ENCODE measurements around the gene FAM209A.
"Not testable (repeated sequence)": the region's sequence is repeated elsewhere in the genome, so short reads cannot be mapped to it uniquely, and the experiment has no call there.

FAM209A gene

DNA sequence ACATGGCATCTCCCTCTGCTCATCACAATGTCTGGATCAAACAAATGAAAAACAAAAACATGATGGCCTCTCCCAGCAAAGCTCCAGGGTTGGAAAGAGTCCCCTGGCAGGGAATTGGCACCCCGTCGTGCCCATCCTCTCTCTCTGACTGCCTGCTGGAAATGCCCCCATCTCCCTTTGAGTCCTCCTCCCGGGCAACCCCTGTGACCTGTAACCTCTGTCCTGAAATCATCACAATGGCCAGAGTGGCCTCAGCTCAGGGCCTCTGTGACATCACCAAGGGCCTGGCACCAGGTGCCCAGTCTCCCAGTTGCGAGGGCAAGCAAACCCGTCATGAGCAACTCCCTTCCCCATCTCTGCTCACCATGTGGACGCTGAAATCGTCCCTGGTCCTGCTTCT lies at the start of gene FAM209A:
Gene FAM209A (plus strand): TSS at position 301 of the 400 bp plus-strand sequence. CDS start 65 bp downstream, at position 366.
- H3K4me1 ChIP-seq (ENCODE audit: control insufficient read depth, insufficient read depth, low read length); H3K36me3 ChIP-seq (ENCODE audit: control insufficient read depth, insufficient read depth, low read length); H3K9ac ChIP-seq (ENCODE audit: low read depth, low read length); H3K4me3 ChIP-seq (ENCODE audit: low read depth, low read length); H3K27me3 ChIP-seq (ENCODE audit: control insufficient read depth, insufficient read depth, low read length); H3K9me3 ChIP-seq (ENCODE audit: control insufficient read depth, insufficient read depth, low read length): not testable (repeated sequence)

DNA sequence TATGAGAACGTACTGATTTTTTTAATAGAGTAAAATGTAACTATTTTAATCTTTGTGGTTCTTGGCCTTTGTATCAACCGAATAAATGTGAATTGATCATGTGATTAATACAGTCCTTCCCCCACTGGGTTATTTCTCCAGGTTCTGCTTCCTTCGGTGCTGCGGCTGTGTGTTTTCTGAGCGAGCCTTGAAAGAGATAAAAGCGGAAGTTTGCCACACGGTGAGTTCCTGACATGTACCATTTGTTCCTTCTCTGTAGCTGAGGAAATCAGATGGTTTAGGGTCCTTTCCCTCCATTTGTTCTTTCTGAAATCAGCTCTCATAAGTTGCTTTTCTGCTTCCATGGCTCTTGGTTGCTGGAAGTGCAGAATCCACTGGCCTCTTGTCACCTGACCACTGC lies 40.6 kb upstream of the FAM209A start:
- H3K36me3 ChIP-seq (ENCODE audit: control insufficient read depth, insufficient read depth, low read length), result peaks cover 10% of the 10 kb centered on the region
- no peaks in the 10 kb centered on the region for H3K4me1 ChIP-seq (ENCODE audit: control insufficient read depth, insufficient read depth, low read length)
- no peaks in the 10 kb centered on the region for H3K27me3 ChIP-seq (ENCODE audit: control insufficient read depth, insufficient read depth, low read length)
- no peak overlapping the region for H3K4me3 ChIP-seq (ENCODE audit: low read depth, low read length)
- no peak overlapping the region for H3K9ac ChIP-seq (ENCODE audit: low read depth, low read length)
- no peaks in the 10 kb centered on the region for H3K9me3 ChIP-seq (ENCODE audit: control insufficient read depth, insufficient read depth, low read length)

DNA sequence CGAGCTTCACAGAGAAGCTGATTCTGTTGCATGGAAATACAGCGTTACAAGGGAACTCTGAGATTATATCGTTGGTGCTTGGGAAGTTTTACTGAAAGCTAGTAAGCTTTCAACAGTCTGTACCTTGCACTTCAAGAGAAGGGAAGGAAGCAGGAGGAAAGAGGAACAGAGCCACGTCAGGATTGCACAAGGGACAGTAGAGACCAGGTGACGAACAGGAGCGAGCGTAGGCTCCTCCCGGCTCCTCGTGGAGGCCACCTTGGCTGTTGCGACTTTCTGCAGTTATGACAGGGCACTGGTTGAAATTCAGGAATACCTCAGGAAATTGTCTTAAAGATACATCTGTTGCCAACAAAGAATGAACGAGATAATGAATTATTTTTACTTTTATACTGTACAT lies 37.3 kb upstream of the FAM209A start:
- H3K4me1 ChIP-seq (ENCODE audit: control insufficient read depth, insufficient read depth, low read length), result no peaks in the 10 kb centered on the region
- H3K9ac ChIP-seq (ENCODE audit: low read depth, low read length), result no peak overlapping the region
- no peaks in the 10 kb centered on the region for H3K27me3 ChIP-seq (ENCODE audit: control insufficient read depth, insufficient read depth, low read length)
- no peaks in the 10 kb centered on the region for H3K9me3 ChIP-seq (ENCODE audit: control insufficient read depth, insufficient read depth, low read length)
- no peak overlapping the region for H3K4me3 ChIP-seq (ENCODE audit: low read depth, low read length)
- peaks cover 9% of the 10 kb centered on the region for H3K36me3 ChIP-seq (ENCODE audit: control insufficient read depth, insufficient read depth, low read length)

DNA sequence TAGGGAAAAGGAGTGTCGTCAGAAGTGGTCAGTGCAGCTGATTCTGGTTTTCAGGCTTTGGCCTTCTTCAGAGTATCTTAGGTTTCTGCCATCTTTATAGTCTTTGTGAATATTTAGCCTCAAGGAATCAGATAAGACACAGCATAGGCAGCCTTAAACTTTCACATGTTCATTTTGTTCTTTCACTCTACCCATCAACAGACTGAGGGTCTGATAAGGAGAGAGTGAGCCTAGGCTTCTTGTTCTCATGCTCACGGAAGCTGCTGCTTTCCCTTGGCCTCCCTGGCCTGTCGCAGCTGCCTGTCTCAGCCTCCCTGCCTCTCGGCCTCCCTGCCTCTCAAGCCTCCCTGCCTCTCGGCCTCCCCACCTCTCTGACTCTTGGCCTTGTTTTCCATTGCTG lies 36.0 kb upstream of the FAM209A start:
- no peak overlapping the region for H3K4me3 ChIP-seq (ENCODE audit: low read depth, low read length)
- H3K4me1 ChIP-seq (ENCODE audit: control insufficient read depth, insufficient read depth, low read length), result no peaks in the 10 kb centered on the region
- no peaks in the 10 kb centered on the region for H3K27me3 ChIP-seq (ENCODE audit: control insufficient read depth, insufficient read depth, low read length)
- H3K9ac ChIP-seq (ENCODE audit: low read depth, low read length), result no peak overlapping the region
- H3K36me3 ChIP-seq (ENCODE audit: control insufficient read depth, insufficient read depth, low read length), result peaks cover 9% of the 10 kb centered on the region
- H3K9me3 ChIP-seq (ENCODE audit: control insufficient read depth, insufficient read depth, low read length), result no peaks in the 10 kb centered on the region

DNA sequence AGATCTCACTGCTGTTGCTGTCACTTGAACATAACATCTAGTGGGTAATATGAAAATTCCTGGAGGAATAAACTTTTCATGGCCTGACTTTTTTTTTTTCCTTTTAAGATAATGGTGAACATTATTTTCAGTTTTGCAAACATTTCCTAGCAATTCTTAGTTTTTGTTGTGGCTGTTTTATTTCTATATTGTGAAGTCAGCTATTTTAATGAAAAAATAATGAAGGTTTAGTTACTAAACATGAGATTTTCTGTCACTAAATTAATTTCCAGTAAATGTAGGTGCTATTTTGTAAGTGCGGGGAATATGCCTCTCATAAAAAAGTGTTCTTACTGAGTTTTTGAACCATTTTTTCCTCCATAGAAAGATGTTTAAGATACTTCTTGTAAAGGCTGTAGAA lies 23.4 kb upstream of the FAM209A start:
- no peak overlapping the region for H3K4me3 ChIP-seq (ENCODE audit: low read depth, low read length)
- H3K4me1 ChIP-seq (ENCODE audit: control insufficient read depth, insufficient read depth, low read length), result no peaks in the 10 kb centered on the region
- no peaks in the 10 kb centered on the region for H3K27me3 ChIP-seq (ENCODE audit: control insufficient read depth, insufficient read depth, low read length)
- H3K36me3 ChIP-seq (ENCODE audit: control insufficient read depth, insufficient read depth, low read length), result no peaks in the 10 kb centered on the region
- H3K9ac ChIP-seq (ENCODE audit: low read depth, low read length), result no peak overlapping the region
- H3K9me3 ChIP-seq (ENCODE audit: control insufficient read depth, insufficient read depth, low read length), result no peaks in the 10 kb centered on the region

GRCh38 chr20:56503916-56504315 lies 20.6 kb upstream of the FAM209A start:
- no peaks in the 10 kb centered on the region for H3K9me3 ChIP-seq (ENCODE audit: control insufficient read depth, insufficient read depth, low read length)
- H3K9ac ChIP-seq (ENCODE audit: low read depth, low read length), result no peak overlapping the region
- H3K4me3 ChIP-seq (ENCODE audit: low read depth, low read length), result no peak overlapping the region
- no peaks in the 10 kb centered on the region for H3K36me3 ChIP-seq (ENCODE audit: control insufficient read depth, insufficient read depth, low read length)
- H3K4me1 ChIP-seq (ENCODE audit: control insufficient read depth, insufficient read depth, low read length), result no peaks in the 10 kb centered on the region
- no peaks in the 10 kb centered on the region for H3K27me3 ChIP-seq (ENCODE audit: control insufficient read depth, insufficient read depth, low read length)

DNA sequence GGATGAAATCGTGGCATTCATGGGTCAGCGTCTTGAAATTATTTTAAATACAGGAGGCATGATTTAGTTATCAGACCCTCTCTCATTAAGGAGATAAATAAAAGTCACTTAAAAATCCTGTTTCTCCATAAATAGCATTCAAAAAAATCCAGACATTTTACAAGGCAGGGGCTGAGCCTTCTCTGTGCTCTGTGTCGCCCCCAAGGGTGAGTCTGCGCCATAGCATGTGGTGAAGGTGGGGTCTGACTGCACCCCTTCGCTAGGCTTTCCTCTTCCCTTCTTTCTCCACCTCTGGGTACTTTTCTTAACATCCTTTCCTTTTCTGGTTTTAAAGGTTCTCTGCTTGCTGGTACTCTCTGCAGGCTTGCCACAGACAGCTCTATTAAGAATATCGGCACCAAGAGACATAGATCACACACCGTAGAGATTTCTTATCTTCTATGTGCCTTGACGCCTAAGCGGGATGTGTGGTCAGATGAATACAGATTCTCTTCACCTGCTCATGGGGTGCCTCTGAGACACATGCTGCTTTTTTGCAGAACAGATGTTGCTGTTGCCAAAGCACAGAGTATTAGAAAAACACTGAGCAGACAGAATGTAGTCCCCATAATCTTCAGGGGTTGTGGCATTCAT lies 20.1 kb upstream of the FAM209A start:
- H3K36me3 ChIP-seq (ENCODE audit: control insufficient read depth, insufficient read depth, low read length), result no peaks in the 10 kb centered on the region
- H3K4me1 ChIP-seq (ENCODE audit: control insufficient read depth, insufficient read depth, low read length), result no peaks in the 10 kb centered on the region
- H3K9ac ChIP-seq (ENCODE audit: low read depth, low read length), result no peak overlapping the region
- no peak overlapping the region for H3K4me3 ChIP-seq (ENCODE audit: low read depth, low read length)
- no peaks in the 10 kb centered on the region for H3K27me3 ChIP-seq (ENCODE audit: control insufficient read depth, insufficient read depth, low read length)
- H3K9me3 ChIP-seq (ENCODE audit: control insufficient read depth, insufficient read depth, low read length), result no peaks in the 10 kb centered on the region

DNA sequence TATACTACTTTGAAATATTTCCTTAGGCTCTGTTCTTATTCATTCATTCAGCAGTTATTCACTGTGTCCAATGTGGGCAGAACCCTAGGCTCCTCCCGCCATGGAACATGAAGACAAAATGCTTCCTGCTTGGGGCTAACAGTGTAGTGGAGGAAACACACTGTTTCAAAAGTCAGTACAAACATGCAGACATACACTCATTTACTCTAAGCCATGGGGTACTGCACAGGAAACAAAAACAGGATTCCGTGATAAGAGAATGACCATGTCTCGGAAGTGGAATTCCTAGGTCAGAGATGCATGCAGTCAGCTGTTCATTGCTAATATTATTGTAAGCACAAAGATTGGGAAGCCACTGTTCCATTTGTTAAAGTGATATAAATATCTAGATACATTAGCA lies 18.4 kb upstream of the FAM209A start:
- no peak overlapping the region for H3K4me3 ChIP-seq (ENCODE audit: low read depth, low read length)
- H3K9me3 ChIP-seq (ENCODE audit: control insufficient read depth, insufficient read depth, low read length), result no peaks in the 10 kb centered on the region
- no peaks in the 10 kb centered on the region for H3K36me3 ChIP-seq (ENCODE audit: control insufficient read depth, insufficient read depth, low read length)
- H3K4me1 ChIP-seq (ENCODE audit: control insufficient read depth, insufficient read depth, low read length), result no peaks in the 10 kb centered on the region
- H3K27me3 ChIP-seq (ENCODE audit: control insufficient read depth, insufficient read depth, low read length), result no peaks in the 10 kb centered on the region
- H3K9ac ChIP-seq (ENCODE audit: low read depth, low read length), result no peak overlapping the region

DNA sequence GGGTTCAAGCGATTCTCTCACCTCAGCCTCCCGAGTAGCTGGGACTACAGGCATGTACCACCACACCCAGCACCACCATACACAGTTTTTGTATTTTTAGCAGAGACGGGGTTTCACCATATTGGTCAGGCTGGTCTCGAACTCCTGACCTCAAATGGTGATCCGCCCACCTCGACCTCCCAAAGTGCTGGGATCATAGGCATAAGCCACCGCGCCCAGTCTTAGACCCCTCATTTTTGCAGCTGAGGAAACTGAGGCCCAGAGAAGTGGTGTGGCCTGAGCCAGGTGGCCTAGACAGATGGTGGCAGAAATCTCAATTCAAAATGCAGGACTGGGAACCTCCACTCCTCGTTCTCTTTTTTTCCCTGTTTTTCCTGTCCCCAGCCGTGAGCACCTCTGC lies 12.6 kb upstream of the FAM209A start:
- Histone ChIP-seq H3K36me3 (ENCODE audit: control insufficient read depth, insufficient read depth, low read length) (peaks cover 6% of the 10 kb centered on the region), H3K4me1 (ENCODE audit: control insufficient read depth, insufficient read depth, low read length) (no peaks in the 10 kb centered on the region), H3K9me3 (ENCODE audit: control insufficient read depth, insufficient read depth, low read length) (no peaks in the 10 kb centered on the region)

GRCh38 chr20:56513161-56514150 lies 11.1 kb upstream of the FAM209A start:
- H3K36me3 ChIP-seq (ENCODE audit: control insufficient read depth, insufficient read depth, low read length), result peaks cover 20% of the 10 kb centered on the region
- no peaks in the 10 kb centered on the region for H3K27me3 ChIP-seq (ENCODE audit: control insufficient read depth, insufficient read depth, low read length)

More for the DNA sequence above, 12.6 kb upstream of the FAM209A start:
- Histone ChIP-seq H3K27me3 (ENCODE audit: control insufficient read depth, insufficient read depth, low read length) (no peaks in the 10 kb centered on the region), H3K9ac (ENCODE audit: low read depth, low read length) (no peak overlapping the region), H3K4me3 (ENCODE audit: low read depth, low read length) (no peak overlapping the region)

DNA sequence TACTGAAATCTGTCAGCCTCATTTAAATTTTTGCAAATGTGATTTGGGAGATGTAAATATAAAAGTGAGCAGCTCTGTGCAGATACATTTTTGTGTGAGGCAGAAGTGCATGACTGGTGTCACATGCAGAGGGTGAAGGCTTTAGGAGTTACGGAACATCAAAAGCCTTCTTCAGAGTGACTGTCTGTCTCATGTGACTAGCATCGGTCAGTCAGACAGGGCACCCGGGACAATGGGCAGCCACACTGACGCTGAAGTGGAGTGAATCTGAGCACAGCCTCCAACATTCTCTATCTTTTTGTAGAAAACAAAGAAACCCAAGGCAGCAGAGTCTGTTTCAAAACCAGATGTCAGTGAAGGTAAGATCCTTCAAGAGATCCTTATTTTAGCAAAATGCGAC lies 7.9 kb upstream of the FAM209A start:
- Histone ChIP-seq H3K4me3 (ENCODE audit: low read depth, low read length) (no peak overlapping the region), H3K9me3 (ENCODE audit: control insufficient read depth, insufficient read depth, low read length) (peaks cover 10% of the 10 kb centered on the region), H3K27me3 (ENCODE audit: control insufficient read depth, insufficient read depth, low read length) (no peaks in the 10 kb centered on the region), H3K4me1 (ENCODE audit: control insufficient read depth, insufficient read depth, low read length) (no peaks in the 10 kb centered on the region), H3K36me3 (ENCODE audit: control insufficient read depth, insufficient read depth, low read length) (peaks cover 32% of the 10 kb centered on the region), H3K9ac (ENCODE audit: low read depth, low read length) (no peak overlapping the region)

More at GRCh38 chr20:56513161-56514150, 11.1 kb upstream of the FAM209A start:
- Histone ChIP-seq H3K4me1 (ENCODE audit: control insufficient read depth, insufficient read depth, low read length) (no peaks in the 10 kb centered on the region), H3K9ac (ENCODE audit: low read depth, low read length) (no peak overlapping the region), H3K4me3 (ENCODE audit: low read depth, low read length) (no peak overlapping the region), H3K9me3 (ENCODE audit: control insufficient read depth, insufficient read depth, low read length) (no peaks in the 10 kb centered on the region)

- no peak overlapping the region for H3K9ac ChIP-seq (ENCODE audit: low read depth, low read length)
- H3K36me3 ChIP-seq (ENCODE audit: control insufficient read depth, insufficient read depth, low read length), result peaks cover 32% of the 10 kb centered on the region
- H3K4me3 ChIP-seq (ENCODE audit: low read depth, low read length), result no peak overlapping the region
- H3K9me3 ChIP-seq (ENCODE audit: control insufficient read depth, insufficient read depth, low read length), result peaks cover 10% of the 10 kb centered on the region
- H3K4me1 ChIP-seq (ENCODE audit: control insufficient read depth, insufficient read depth, low read length), result no peaks in the 10 kb centered on the region
- no peaks in the 10 kb centered on the region for H3K27me3 ChIP-seq (ENCODE audit: control insufficient read depth, insufficient read depth, low read length)
Observed at GRCh38 chr20:56517211-56517610, 7.3 kb upstream of the FAM209A start.

Measured in iPS-15b (cell line).